NCI-H69 (cell line): ENCODE data around the gene TTR.

Experiments
- DNase-seq: peaks from one replicate; lab custom pipeline; 2025; lab: John Stamatoyannopoulos, UW

Gene TTR

DNA sequence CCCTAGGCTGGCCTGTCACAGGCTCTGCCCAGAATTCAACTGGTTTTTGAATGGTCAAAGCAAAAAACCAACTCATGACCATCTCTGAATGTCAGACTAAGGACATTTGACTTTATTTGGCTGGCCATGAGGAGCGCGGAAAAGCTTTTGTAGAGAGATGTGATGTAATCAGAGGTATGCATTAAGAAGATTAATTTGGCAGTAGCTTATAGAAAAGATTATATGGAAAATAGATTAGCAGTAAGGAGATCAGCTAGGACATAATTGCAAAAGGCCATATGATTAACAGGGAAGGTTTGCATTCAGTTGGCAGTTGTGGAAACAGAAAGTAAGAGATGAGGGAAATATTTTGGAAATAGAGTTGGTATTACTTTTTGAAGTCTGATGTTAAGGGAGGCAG, 12.3 kb upstream of the TTR start:
- DNase-seq = no peak

DNA sequence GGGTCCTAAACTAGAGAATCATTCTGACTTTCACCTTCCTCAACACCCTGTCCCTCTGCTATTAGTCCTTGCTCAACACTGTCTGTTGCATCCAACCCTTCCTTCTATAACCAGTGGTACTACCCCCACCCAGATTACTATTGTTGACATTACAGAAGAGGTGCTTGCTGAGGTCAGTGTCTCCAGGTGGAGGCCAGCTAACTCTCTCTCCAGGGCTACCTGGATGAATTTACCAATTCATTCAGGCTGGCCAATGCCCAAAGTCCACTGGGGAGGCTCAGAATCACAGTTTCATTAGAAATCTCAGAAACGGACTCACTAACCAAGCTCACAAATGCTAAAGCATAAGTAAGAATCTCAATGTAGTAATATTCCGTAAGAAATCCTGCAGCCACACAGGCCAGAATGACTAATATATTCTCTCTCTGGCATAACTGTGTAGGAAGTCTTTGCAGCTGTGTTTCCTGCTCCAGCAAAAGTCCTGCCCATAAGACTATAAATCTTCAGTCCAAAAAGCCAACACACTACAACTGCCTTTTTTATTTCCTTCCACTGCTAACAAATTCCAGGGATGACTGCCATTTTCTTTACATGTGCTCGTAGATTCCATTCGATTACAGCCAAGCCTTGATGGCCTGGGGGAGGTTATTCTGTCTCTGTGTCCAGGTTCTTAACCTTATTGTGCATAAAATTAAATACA, 10.0 kb upstream of the TTR start:
- DNase-seq = peak; percentile 34

DNA sequence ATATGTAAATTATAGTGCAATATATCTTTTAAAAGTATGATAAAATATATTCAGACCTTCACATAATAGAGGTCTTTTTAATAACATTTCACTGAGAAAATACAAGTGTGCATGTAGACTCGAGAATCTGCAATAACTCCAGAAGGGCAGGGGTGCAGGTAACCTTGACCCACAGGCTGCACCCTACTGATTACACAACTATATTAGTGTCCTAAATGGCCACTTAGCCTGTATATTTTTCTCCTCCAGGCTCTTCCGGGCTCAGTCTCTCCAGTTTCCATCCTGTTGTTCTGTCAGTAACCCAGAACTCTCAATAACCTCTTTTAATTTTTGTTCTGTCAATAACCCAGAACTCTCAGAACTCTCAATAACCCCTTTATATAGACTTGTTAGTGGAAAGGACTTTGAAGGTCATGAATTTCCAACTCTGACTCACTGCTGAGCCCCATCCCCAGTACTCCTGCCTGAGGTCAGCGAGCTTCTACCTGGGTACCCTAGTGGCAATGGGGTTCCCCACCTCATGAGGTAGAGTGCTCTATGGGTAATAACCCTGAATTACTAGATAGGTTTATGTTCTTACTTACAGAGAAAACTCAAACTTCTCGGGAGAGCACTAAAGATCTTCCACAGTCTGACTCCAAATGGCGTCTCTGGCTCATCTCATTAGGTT, 8.4 kb upstream of the TTR start:
- DNase-seq = no peak

DNA sequence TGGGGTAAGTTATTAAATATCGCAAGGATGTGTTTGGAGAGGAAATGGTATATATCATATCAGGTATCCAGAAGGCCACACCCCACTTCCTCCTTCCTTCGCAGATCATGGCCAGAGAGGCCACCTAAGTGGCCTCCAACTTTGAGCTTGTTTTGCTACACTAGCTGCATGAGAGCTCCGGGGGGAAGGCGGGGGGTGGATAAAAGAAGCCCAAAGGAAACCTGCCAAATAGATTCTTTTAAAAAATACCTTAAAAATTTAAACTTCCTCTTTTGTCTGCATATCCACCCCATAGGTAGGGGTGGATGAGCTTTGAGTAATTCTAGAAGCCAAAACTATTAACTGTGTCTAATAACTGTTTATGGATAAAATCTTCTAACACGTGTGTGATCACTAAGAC, 5.7 kb upstream of the TTR start:
- DNase-seq = no peak

DNA sequence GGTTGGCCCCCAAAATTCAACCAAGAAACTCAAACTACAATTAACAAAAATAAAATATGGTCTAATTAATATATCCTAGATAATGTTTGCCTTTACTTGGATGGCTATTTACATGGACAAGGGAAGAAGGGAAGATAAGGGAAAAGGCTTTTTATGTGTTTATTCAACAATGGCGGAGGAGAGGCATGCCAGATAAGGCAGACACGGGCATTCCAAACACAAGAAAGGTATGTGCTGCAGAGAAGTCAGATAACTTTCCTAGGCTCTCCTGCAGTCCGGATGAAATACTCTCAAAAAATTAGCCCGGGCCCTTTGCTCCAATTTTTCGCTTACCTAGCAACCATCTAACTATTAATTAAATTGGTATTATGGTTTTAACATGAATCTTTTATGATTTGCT, 5.1 kb upstream of the TTR start:
- no peak for DNase-seq

DNA sequence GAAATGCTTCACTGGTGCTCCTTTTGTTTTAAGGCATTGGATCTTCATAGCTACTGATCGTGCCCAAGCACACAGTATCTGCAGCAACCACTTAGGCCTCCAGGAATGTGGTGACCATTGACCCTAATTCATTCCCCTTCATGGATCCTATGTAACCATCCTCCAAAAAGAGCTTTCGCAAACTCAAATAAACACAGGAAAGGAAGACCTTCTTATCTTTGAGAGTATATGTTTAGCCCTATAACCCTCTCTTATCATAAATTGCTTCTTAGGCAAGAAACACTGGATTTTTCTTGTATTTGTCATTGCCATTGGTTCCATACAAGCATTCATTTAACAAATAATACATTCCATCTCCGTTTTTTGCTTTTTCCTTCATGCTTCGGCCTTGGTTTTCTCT, 4.1 kb upstream of the TTR start:
- no peak for DNase-seq

DNA sequence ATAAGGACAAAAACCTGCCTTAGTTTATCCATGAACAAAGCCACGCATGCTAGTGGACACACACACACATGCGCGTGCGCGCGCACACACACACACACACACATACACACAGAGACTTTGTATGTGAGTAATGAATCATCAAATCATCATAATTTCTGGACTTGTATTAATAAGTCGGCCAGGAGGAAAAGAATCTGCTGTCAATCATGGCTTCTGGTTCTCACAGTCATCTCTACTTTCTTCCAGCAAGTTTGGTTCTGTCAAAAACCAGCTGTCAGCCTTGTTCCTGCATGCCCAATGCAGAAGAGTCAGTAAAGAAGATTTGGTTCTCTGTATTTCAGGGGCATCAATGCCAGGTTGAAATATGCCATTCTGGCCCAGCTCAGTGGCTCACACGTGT, 1.1 kb upstream of the TTR start:
- no peak for DNase-seq

DNA sequence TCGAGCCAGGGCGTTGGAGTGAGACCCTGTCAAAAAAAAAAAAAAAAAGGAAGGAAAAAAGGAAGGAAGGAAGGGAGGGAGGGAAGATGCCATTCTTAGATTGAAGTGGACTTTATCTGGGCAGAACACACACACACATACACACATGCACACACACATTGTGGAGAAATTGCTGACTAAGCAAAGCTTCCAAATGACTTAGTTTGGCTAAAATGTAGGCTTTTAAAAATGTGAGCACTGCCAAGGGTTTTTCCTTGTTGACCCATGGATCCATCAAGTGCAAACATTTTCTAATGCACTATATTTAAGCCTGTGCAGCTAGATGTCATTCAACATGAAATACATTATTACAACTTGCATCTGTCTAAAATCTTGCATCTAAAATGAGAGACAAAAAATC, 564 bp upstream of the TTR start:
- DNase-seq = no peak

DNA sequence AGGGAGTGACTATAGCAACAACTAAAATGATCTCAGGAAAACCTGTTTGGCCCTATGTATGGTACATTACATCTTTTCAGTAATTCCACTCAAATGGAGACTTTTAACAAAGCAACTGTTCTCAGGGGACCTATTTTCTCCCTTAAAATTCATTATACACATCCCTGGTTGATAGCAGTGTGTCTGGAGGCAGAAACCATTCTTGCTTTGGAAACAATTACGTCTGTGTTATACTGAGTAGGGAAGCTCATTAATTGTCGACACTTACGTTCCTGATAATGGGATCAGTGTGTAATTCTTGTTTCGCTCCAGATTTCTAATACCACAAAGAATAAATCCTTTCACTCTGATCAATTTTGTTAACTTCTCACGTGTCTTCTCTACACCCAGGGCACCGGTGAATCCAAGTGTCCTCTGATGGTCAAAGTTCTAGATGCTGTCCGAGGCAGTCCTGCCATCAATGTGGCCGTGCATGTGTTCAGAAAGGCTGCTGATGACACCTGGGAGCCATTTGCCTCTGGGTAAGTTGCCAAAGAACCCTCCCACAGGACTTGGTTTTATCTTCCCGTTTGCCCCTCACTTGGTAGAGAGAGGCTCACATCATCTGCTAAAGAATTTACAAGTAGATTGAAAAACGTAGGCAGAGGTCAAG, 955 bp downstream of the TTR start:
- peak; percentile 65 for DNase-seq

DNA sequence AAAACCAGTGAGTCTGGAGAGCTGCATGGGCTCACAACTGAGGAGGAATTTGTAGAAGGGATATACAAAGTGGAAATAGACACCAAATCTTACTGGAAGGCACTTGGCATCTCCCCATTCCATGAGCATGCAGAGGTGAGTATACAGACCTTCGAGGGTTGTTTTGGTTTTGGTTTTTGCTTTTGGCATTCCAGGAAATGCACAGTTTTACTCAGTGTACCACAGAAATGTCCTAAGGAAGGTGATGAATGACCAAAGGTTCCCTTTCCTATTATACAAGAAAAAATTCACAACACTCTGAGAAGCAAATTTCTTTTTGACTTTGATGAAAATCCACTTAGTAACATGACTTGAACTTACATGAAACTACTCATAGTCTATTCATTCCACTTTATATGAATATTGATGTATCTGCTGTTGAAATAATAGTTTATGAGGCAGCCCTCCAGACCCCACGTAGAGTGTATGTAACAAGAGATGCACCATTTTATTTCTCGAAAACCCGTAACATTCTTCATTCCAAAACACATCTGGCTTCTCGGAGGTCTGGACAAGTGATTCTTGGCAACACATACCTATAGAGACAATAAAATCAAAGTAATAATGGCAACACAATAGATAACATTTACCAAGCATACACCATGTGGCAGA, 3.6 kb downstream of the TTR start:
- no peak for DNase-seq

DNA sequence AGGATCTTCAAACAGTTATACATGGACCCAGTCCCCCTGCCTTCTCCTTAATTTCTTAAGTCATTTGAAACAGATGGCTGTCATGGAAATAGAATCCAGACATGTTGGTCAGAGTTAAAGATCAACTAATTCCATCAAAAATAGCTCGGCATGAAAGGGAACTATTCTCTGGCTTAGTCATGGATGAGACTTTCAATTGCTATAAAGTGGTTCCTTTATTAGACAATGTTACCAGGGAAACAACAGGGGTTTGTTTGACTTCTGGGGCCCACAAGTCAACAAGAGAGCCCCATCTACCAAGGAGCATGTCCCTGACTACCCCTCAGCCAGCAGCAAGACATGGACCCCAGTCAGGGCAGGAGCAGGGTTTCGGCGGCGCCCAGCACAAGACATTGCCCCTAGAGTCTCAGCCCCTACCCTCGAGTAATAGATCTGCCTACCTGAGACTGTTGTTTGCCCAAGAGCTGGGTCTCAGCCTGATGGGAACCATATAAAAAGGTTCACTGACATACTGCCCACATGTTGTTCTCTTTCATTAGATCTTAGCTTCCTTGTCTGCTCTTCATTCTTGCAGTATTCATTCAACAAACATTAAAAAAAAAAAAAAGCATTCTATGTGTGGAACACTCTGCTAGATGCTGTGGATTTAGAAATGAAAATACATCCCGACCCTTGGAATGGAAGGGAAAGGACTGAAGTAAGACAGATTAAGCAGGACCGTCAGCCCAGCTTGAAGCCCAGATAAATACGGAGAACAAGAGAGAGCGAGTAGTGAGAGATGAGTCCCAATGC, 4.6 kb downstream of the TTR start:
- DNase-seq = no peak

DNA sequence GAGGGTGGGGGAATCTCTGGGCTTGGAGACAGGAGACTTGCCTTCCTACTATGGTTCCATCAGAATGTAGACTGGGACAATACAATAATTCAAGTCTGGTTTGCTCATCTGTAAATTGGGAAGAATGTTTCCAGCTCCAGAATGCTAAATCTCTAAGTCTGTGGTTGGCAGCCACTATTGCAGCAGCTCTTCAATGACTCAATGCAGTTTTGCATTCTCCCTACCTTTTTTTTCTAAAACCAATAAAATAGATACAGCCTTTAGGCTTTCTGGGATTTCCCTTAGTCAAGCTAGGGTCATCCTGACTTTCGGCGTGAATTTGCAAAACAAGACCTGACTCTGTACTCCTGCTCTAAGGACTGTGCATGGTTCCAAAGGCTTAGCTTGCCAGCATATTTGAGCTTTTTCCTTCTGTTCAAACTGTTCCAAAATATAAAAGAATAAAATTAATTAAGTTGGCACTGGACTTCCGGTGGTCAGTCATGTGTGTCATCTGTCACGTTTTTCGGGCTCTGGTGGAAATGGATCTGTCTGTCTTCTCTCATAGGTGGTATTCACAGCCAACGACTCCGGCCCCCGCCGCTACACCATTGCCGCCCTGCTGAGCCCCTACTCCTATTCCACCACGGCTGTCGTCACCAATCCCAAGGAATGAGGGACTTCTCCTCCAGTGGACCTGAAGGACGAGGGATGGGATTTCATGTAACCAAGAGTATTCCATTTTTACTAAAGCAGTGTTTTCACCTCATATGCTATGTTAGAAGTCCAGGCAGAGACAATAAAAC, 6.5 kb downstream of the TTR start:
- no peak for DNase-seq

DNA sequence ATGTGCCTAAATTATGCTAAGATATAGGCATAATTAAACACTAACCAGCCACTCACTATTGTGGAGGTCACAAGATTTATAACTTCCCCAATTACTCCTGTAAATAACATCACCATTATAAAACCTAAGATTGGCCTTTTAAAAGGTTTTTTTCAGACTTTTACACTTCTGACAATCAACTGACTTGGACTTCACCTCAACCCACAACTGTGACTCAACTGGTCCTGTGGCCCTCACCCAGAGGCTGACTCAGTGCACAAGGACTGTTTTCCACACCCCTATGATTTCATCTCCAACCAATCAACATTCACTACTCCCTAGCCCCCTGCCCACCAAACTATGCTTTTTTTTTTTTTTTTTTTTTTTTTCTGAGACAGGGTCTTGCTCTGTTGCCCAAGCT, 11.6 kb downstream of the TTR start:
- DNase-seq = no peak

DNA sequence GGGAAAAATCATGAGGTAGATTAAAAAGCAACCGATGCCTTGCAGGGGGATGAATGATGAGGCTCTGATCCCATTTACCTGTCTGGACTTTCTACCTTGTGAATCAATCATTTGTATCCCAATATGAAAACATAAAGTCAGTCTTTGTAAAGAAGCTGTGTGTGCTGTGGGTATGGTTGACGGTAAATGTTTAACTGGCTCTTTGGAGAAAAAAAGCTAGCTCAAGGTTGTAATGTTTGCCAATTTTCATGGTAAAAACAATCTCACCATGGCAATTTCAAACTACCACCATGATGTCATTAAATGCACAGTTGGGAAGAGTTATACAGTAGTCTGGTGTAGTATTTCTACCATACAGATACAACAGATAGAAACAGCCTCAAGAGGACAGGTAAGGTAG, 14.6 kb downstream of the TTR start:
- peak; percentile 28 for DNase-seq

DNA sequence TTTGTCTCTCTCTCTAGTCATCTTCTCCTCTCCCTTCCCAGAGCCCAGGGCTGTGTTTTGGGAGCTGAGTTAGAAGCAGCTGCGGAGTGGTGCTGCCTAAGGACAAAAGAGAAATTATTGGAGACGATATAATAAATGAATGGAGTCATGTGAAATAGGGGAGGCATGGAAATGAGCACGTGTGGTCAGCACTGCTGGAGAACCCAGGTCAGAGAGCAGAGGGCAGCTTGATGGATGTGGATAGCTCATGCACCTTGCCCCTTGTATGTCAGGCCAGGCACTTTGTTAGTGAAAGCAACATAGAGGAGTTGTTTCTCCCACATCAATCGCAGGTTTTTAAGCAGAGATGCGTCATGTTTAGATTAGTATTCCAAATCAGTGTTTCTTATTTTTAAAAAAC, 15.7 kb downstream of the TTR start:
- no peak for DNase-seq

DNA sequence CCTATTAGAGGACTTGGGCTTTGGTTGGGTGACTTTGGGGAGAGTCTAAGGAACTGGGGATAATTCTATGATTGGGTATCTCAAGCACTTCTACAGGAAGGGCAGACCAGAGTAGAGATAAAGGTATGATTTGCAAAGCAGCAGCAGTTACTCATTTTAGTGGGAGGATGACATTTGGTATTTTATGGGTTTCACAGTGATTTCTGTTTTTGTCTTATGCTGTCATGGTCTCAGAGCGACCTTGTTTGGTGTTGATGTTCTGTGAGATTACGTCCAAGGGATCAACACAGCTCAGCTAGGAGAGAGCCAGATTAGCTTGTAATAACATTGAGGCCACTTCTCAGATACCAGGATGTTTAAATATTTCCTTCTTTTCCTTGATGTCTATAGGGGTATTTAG, 18.2 kb downstream of the TTR start:
- no peak for DNase-seq

DNA sequence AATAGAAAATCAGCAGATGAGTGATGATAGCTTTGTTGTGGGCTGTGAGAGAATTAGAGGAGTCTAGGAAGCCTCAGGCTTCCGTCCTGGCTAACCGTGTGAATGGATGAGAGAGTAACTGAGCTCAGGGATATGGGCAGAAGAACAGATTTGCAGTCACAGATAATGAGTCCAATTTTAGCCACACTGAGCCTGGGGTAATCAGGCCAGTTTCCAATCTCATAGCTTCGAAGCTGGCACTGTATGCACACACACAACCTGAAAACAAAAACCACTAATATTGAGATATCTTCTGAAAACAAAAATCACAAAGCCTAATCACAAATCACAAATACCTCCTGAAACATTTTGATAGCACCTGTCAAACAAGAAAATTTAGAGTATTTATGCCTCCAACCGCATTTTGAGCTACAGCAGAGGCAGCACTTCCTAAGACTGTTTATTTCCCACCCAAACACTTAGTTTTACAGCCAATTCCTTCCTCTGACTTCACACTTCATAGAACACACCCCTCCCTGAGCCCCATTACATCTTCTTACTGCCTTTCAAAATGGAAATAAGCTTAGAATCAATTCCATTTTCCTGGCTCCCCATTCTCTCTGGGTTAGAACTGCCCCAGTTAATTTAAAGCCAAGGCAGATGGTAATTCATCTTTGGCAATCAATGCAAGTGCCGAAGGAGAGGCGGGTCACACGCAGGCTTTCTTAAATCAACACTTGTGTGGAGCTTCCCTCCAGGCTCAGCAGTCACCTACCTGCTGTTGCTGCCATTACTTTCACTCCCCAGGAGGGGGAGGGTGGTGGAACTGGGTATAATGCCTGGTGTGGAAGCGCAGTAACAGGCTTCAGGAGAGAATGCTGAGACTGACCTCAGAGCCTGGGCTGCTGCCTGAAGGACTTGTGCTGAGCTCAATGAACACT, 18.9 kb downstream of the TTR start:
- DNase-seq = peak; percentile 99

DNA sequence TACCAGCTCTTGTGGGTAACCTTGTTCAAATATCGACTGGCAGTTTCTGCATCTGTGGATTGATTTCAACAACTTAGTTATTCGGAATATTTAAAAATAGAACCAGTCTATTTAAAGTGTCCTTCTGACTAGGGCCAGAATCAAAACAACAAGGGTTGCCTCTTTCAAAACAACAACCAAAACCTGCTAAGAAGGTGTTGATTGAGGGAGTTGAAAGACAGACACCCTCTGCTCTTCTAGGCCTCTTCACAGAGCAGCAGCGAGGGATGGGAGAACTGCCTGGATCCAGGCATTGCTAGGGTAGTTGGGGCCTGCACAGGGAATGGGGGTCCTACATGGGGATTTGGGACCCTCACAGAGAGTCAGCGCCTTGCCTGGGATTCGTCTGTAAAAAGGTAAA, 19.8 kb downstream of the TTR start:
- DNase-seq = no peak

DNA sequence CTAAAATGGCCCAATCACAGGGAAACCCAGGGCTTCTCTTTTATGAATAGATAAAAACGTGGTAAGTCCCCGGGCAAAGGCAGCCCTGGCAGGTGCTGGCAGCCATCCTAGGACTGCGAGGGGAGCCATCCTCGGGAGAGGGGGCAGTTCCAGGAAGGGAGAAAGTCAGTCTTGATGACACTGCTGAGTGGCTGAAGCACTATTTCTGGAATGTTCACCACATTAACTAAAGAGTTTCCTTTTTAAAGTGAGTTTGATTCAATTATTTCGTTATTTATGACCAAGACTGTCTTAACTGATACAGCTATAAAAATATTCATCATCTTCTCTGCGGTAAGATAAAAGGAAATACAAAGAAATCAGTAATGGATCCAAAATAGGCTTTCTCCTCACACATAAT, 20.4 kb downstream of the TTR start:
- DNase-seq = peak; percentile 44

DNA sequence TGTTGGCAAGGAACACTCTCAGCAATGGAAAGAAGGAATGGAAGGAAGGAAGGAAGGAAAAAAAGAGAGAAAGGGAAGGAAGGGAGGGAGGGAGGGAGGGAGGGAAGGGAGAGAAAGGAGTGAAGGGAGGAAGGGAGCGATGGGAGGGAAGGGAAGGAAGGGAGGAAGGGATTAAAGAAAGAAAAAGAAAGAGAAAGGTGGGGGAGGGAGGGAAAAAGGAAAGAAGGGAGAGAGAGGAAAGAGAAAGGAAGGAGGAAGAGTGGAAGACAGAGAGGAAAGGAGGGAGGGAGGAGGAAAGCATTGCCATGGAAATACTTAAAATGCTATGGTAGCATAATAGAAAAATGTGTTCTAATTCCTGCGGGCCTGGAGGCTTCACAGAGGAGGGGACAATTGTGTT, 22.4 kb downstream of the TTR start:
- DNase-seq = no peak
